NOMO-1 treated with dmso at 0.1 percent for 144 hours (cell line): Measurements from ENCODE around the gene PTDSS2.
"Not testable (repeated sequence)": the region's sequence is repeated elsewhere in the genome, so short reads cannot be mapped to it uniquely, and the experiment has no call there.

Experiments
- DNase-seq: peaks from one replicate; lab custom pipeline; 2025; ENCODE audit not compliant: unreplicated experiment; lab: John Stamatoyannopoulos, UW

PTDSS2 gene

GRCh38 chr11:429931-430456 lies 20.1 kb upstream of the PTDSS2 start:
- no peak for DNase-seq

DNA sequence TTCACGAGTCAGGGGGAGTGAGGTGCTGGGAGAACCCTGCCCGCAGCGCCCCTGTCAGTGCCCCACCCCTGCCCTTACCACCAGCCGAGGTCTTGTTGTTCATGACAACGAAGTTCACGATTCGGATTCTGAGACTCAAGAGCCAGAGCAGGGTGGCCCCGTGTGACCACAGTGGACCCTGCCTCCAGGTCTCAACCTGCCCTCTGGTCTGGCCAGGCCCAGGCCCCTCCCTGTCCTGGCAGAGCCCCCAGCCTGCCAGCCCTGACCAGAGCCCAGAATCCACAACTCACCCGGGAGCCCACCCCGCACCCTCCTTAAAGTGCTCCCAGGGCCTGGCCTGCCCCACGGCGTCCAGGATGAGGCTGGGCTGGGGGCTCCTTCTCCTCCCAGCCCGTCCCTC lies 18.2 kb upstream of the PTDSS2 start:
- DNase-seq, result no peak

- no peak for DNase-seq
Observed at GRCh38 chr11:432501-433100, 17.5 kb upstream of the PTDSS2 start.

- DNase-seq, result no peak
Observed at GRCh38 chr11:433111-433510, 17.0 kb upstream of the PTDSS2 start.

DNA sequence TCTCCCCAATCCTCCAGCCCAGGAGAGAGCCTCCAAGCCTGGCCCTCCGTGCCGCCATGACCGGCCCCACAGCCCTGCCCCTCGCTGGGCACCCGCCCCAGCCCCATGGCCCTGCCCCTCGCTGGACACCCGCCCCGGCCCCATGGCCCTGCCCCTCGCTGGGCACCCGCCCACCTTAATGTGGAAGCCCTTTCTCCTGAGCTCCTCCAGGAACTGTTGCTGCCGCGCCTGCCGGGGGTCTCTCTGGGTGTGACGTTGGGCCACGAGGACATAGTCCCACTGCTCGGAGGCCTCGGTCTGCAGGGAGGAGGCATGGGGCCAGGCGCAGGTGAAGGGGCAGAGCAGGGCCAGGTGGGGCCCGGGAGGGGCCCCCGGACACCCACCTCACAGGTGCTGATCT lies 16.4 kb upstream of the PTDSS2 start:
- no peak for DNase-seq

- no peak for DNase-seq
Observed at GRCh38 chr11:434496-434895, 15.6 kb upstream of the PTDSS2 start.

DNA sequence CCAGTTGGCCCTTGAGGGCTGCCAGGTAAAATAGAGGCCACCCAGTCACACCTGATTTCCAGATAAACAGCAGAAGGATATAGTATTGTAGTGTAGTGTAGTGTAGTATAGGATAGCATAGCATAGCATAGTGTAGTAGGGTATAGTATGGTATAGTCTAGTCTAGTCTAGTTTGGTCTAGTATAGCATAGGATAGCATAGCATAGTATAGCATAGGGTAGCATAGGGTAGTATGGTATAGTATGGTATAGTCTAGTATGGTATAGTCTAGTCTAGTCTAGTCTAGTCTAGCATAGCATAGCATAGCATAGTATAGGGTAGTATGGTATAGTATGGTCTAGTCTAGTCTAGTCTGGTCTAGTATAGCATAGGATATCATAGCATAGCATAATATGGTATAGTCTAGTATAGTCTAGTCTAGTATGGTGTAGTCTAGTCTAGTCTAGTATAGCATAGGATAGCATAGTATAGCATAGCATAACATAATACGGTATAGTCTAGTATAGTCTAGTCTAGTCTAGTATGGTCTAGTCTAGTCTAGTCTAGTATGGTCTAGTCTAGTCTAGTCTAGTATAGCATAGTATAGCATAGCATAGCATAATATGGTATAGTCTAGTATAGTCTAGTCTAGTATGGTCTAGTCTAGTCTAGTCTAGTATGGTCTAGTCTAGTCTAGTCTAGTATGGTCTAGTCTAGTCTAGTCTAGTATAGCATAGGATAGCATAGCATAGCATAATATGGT lies 14.9 kb upstream of the PTDSS2 start:
- not testable (repeated sequence) for DNase-seq

DNA sequence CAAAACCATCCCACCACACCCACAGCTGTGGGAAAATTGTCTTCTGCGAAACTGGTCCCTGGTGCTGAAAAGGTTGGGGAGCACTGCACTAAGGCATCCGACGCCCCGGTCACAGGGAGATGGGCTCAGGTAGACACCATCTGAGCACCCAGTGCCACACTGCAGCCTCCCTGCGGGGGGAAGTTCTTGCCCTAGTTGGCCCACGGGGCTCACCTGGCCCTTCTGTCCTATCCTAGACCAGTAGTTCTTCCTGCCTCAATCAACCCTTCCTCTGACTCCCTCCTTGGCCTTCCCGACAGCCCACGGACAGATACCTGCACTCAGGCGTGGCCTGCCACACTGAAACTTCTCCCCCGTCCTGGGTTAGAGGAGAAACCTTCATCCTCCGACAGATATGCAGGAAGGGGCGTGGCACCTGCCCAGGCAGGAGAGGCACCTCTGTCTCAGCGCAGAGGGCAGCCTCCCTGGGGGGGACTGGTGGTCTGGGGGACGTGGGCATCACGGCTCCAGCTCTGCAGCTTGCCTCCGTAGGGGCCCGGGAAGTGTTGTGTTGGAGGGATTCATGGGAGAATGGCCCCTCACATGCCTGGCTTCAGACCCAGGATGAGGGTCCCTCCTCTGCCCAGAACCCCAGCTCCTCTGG lies 12.7 kb upstream of the PTDSS2 start:
- no peak for DNase-seq

DNA sequence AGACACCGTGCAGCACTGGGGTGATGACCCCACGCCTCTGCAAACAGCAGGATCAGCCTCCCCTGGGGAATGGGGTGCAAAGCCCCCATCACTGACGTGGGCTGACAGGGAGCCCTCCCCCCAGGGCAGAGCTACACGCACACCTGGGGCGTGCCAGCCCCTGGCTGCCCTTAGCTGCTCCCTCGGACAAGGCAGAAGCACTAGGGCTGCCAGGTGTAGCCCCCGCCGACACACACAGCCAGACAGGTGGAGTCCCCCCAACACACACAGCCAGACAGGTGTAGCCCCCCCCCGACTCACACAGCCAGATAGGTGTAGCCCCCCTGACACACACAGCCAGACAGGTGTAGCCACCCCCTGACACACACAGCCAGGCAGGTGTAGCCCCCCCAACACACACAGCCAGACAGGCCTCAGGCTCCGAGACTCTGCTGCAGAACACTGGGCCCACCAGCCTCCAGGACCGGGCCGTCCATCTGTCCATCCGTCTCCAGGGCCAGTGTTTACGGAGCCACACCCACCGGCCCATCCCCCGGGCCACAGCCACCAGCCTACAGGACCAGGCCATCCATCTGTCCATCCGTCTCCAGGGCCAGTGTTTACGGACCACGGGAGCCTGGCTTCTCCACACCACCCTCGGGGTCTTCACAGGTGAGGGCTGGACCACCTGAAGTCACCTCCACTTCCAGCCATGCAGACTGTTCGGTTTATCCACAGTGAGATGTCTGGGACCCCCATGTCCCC lies 11.8 kb upstream of the PTDSS2 start:
- DNase-seq, result no peak

GRCh38 chr11:439315-440064 lies 10.6 kb upstream of the PTDSS2 start:
- DNase-seq, result no peak

- DNase-seq, result peak; percentile 19
Observed at GRCh38 chr11:440065-441042, 9.7 kb upstream of the PTDSS2 start.

GRCh38 chr11:441043-441417 lies 9.0 kb upstream of the PTDSS2 start:
- no peak for DNase-seq

- DNase-seq, result peak; percentile 12
Observed at GRCh38 chr11:441418-442274, 8.4 kb upstream of the PTDSS2 start, which contains the start of gene ANO9. ANO9 (minus strand) TSS chr11:442011; CDS start chr11:441926, 85 bp downstream.

GRCh38 chr11:442611-443081 lies 7.4 kb upstream of the PTDSS2 start:
- no peak for DNase-seq

DNA sequence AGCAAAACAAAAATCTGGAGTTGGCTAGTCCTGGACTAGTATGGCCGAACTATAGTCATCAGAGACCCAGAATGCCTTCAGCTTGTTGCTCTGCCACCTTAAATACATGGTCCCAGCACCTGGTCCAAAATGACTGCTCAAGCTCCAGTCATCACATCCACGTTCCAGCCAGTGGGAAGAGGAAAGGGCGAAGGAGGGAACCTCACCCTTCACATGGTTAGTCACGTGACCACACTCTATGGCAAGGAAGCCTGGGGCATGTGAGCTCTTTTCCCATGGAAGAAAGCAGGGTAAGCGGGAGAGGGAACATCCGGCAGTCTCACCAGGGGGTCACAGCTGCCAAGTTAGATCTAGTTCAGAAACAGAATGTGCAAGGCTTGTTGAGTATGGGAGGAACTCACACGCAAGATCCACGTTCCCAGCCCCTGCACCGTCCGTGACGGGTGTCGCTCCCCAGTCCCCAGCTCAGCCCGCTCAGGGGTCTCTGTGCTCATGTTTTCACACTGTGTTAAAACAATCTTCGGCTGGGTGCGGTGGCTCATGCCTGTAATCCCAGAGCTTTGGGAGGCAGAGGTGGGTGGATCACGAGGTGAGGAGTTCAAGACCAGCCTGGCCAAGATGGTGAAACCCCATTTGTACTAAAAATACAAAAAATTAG lies 6.4 kb upstream of the PTDSS2 start:
- no peak for DNase-seq

- DNase-seq, result no peak
Observed at GRCh38 chr11:444396-445144, 5.5 kb upstream of the PTDSS2 start.
